SK-N-MC (cell line): Measurements from ENCODE around the gene PLG.

Experiments
- EZH2 ChIP-seq: fragments of 200-600 bp; sonication (generic); IDR thresholded peaks from one replicate; pipeline ENCODE4 v1.6.1; 2017; ENCODE audit warnings: antibody characterized with exemption
- POLR2AphosphoS5 ChIP-seq: IDR thresholded peaks from 2 replicates; pipeline ENCODE4 v1.6.1; 2012; ENCODE audit warnings: mild to moderate bottlenecking, low read depth, low read length, borderline replicate concordance

- no peak for TF ChIP-seq POLR2AphosphoS5
- TF ChIP-seq EZH2, result no peak
Observed at GRCh38 chr6:160668589-160668988, 33.5 kb upstream of the PLG start.
